HCT116 (cell line): ENCODE results near the gene PANK1. TPM values are rescaled to one million over a fixed set of nuclear protein-coding genes. Genes with fewer than 3 reads are reported as not detected.

Experiments used
- ATAC-seq: fragments of 200-7000 bp; cut with Tn5 transposase; 2 replicates; pipeline ENCODE4 v1.9.1; 2020; ENCODE audit warnings: mild to moderate bottlenecking, moderate library complexity
- BruUV-seq: library from RNA; stranded (reverse); fragments of 400-500 nt; replicated peaks from 2 replicates; lab custom pipeline; 2021; lab: Mats Ljungman, UMichigan
- CTCF ChIA-PET: fragments of 300-600 bp; sonication (Branson Sonifier 250); formaldehyde crosslinking; loops from one replicate; lab custom pipeline; 2021; ENCODE audit warnings: antibody characterized with exemption; lab: Charles Lee
- POLR2A ChIA-PET: fragments of 300-600, 350-600 bp; sonication (Branson Sonifier 250); formaldehyde crosslinking; loops from one replicate; lab custom pipeline; 2021; ENCODE audit warnings: antibody characterized with exemption; lab: Charles Lee
- RAD21 ChIA-PET, 2 experiments: fragments of 300-600 bp; sonication (Branson Sonifier 250); formaldehyde crosslinking; loops; one replicate each; lab custom pipeline; 2023; ENCODE audit warnings: low total read pairs in 2 of 2; ENCODE audit not compliant: uncharacterized antibody in 2 of 2, unreplicated experiment in 2 of 2, low non-redundant PET in 1 of 2; lab: Charles Lee
- DNase-seq: peaks from one replicate; pipeline ENCODE4 v3.0.0-alpha.2; 2010; ENCODE audit warnings: low read depth, low spot score
- H2AFZ ChIP-seq: fragments of 200-600 bp; shearing (Covaris generic), sonication (generic); 2 replicates; pipeline ENCODE4 v1.6.1; 2017; ENCODE audit warnings: low read depth, mixed run types, mixed read lengths, antibody characterized with exemption, low read length; ENCODE audit not compliant: poor library complexity, severe bottlenecking
- H3K27ac ChIP-seq: 2 replicates; pipeline ENCODE4 v1.5.1; 2012; ENCODE audit warnings: low read depth, low read length
- H3K27me3 ChIP-seq: fragments of 200-600 bp; sonication (generic); 2 replicates; pipeline ENCODE4 v1.6.1; 2016; ENCODE audit warnings: mixed run types, low read length, mixed read lengths; ENCODE audit not compliant: insufficient read depth
- H3K36me3 ChIP-seq, 2 experiments: fragments of 200-500 bp in 1 of 2; fragments of 200-600 bp in 1 of 2; sonication (Bioruptor generic) in 1 of 2; sonication (generic) in 1 of 2; 2 replicates each; pipeline versions ENCODE4 v1.5.1 to v1.6.1; 2014 to 2016; ENCODE audit warnings: low read length in 2 of 2, inconsistent platforms in 1 of 2, mixed read lengths in 1 of 2, mixed run types in 1 of 2; ENCODE audit not compliant: insufficient read depth in 2 of 2, control insufficient read depth in 1 of 2
- H3K4me1 ChIP-seq, 2 experiments: fragments of 200-600 bp in 1 of 2; sonication (generic) in 1 of 2; 2 replicates each; pipeline versions ENCODE4 v1.5.1 to v1.6.1; 2012 to 2017; ENCODE audit warnings: low read length in 2 of 2, inconsistent platforms in 1 of 2, mild to moderate bottlenecking in 1 of 2, mixed read lengths in 1 of 2, mixed run types in 1 of 2, moderate library complexity in 1 of 2; ENCODE audit not compliant: insufficient read depth in 2 of 2, control insufficient read depth in 1 of 2
- H3K4me2 ChIP-seq: fragments of 200-600 bp; sonication (generic); 2 replicates; pipeline ENCODE4 v1.6.1; 2017; ENCODE audit warnings: mixed run types, low read length, mixed read lengths
- H3K4me3 ChIP-seq, 2 experiments: fragments of 200-600 bp in 1 of 2; sonication (generic) in 1 of 2; replicated peaks in 1 of 2; 2 replicates each; pipeline ENCODE4 v1.5.1; 2011 to 2016; ENCODE audit warnings: low read length in 2 of 2, control low read depth in 1 of 2, low read depth in 1 of 2, mild to moderate bottlenecking in 1 of 2, mixed read lengths in 1 of 2, mixed run types in 1 of 2
- H3K79me2 ChIP-seq: fragments of 200-600 bp; sonication (generic); 2 replicates; pipeline ENCODE4 v1.6.1; 2017; ENCODE audit warnings: mild to moderate bottlenecking, mixed run types, low read length, moderate library complexity, mixed read lengths; ENCODE audit not compliant: insufficient read depth
- H3K9ac ChIP-seq: fragments of 200-600 bp; sonication (generic); 2 replicates; pipeline ENCODE4 v1.6.1; 2016; ENCODE audit warnings: low read length, mixed read lengths
- H3K9me2 ChIP-seq: fragments of 200-600 bp; sonication (generic), shearing (Covaris generic); 2 replicates; pipeline ENCODE4 v1.6.1; 2017; ENCODE audit warnings: mixed run types, mild to moderate bottlenecking, moderate library complexity; ENCODE audit not compliant: insufficient read depth
- H3K9me3 ChIP-seq, 2 experiments: fragments of 200-500 bp in 1 of 2; fragments of 200-600 bp in 1 of 2; sonication (Bioruptor generic) in 1 of 2; sonication (generic) in 1 of 2; 2 replicates each; pipeline ENCODE4 v1.6.1; 2014 to 2017; ENCODE audit warnings: low read length in 2 of 2, mixed read lengths in 2 of 2, inconsistent platforms in 1 of 2, low read depth in 1 of 2, mild to moderate bottlenecking in 1 of 2, mixed run types in 1 of 2, moderate library complexity in 1 of 2; ENCODE audit not compliant: control insufficient read depth in 1 of 2, insufficient read depth in 1 of 2
- H4K20me1 ChIP-seq: fragments of 200-600 bp; sonication (generic), shearing (Covaris generic); 2 replicates; pipeline ENCODE4 v1.6.1; 2017; ENCODE audit warnings: mixed run types, mild to moderate bottlenecking, moderate library complexity; ENCODE audit not compliant: insufficient read depth
- ATF3 ChIP-seq: IDR thresholded peaks from 2 replicates; pipeline ENCODE4 v1.6.1; 2012
- EGR1 ChIP-seq: IDR thresholded peaks from 2 replicates; pipeline ENCODE4 v1.6.1; 2012; ENCODE audit warnings: low read depth
- ELF1 ChIP-seq: IDR thresholded peaks from 2 replicates; pipeline ENCODE4 v1.6.1; 2012; ENCODE audit warnings: low read depth, borderline replicate concordance
- EZH2 ChIP-seq: fragments of 200-600 bp; sonication (generic); IDR thresholded peaks from 2 replicates; pipeline ENCODE4 v1.6.1; 2017; ENCODE audit warnings: antibody characterized with exemption, mixed run types
- EZH2phosphoT487 ChIP-seq: fragments of 200-600 bp; IDR thresholded peaks from 2 replicates; pipeline ENCODE4 v1.6.1; 2018; ENCODE audit warnings: antibody characterized with exemption, borderline replicate concordance
- FOSL1 ChIP-seq: IDR thresholded peaks from 2 replicates; pipeline ENCODE4 v1.6.1; 2012; ENCODE audit warnings: low read depth
- JUND ChIP-seq: IDR thresholded peaks from 2 replicates; pipeline ENCODE4 v1.6.1; 2012
- POLR2AphosphoS5 ChIP-seq: IDR thresholded peaks from 2 replicates; pipeline ENCODE4 v1.6.1; 2011; ENCODE audit warnings: mild to moderate bottlenecking, low read depth, low read length, moderate library complexity
- SP1 ChIP-seq: IDR thresholded peaks from 2 replicates; pipeline ENCODE4 v1.6.1; 2012; ENCODE audit warnings: low read depth
- SRF ChIP-seq: IDR thresholded peaks from 2 replicates; pipeline ENCODE4 v1.6.1; 2012; ENCODE audit warnings: low read depth
- TCF7L2 ChIP-seq: IDR thresholded peaks from 2 replicates; pipeline ENCODE4 v1.7.0; 2011; ENCODE audit warnings: borderline replicate concordance, inconsistent platforms; ENCODE audit not compliant: insufficient read depth, insufficient read length; ENCODE audit errors: extremely low read depth
- ZBTB33 ChIP-seq: IDR thresholded peaks from 2 replicates; pipeline ENCODE4 v1.6.1; 2011; ENCODE audit warnings: mild to moderate bottlenecking, low read length, moderate library complexity; ENCODE audit not compliant: insufficient replicate concordance; ENCODE audit errors: extremely low read depth
- ZFX ChIP-seq: fragments of 450-650 bp; IDR thresholded peaks from 2 replicates; pipeline ENCODE4 v1.6.1; 2017
- intact Hi-C: fragments of 100-400 bp; cut with micrococcal nuclease; formaldehyde crosslinking; loops from 2 replicates; pipeline ENCODE4 v1.10.0; 2022
- total RNA-seq: library from RNA; stranded (reverse); gene quantifications from one replicate; pipeline ENCODE4 v1.2.1, GENCODE V29; 2021; ENCODE audit not compliant: unreplicated experiment
- TF ChIP-seq, protein P1 (sequence below): IDR thresholded peaks from 2 replicates; pipeline ENCODE4 v1.6.1; 2012
- TF ChIP-seq, protein P2 (sequence below): IDR thresholded peaks from 2 replicates; pipeline ENCODE4 v1.6.1; 2012; ENCODE audit warnings: low read depth
- TF ChIP-seq, protein P3 (sequence below), 3 experiments: fragments of 200-600 bp in 1 of 3; sonication (generic) in 1 of 3; IDR thresholded peaks in 2 of 3; conservative IDR thresholded peaks in 1 of 3; 2 replicates each; pipeline ENCODE4 v1.5.1; 2012 to 2017; ENCODE audit warnings: low read depth in 2 of 3, low read length in 2 of 3, antibody characterized with exemption in 1 of 3, borderline replicate concordance in 1 of 3, control low read depth in 1 of 3, mild to moderate bottlenecking in 1 of 3, mixed read lengths in 1 of 3, mixed run types in 1 of 3, moderate library complexity in 1 of 3; ENCODE audit not compliant: insufficient read depth in 1 of 3

Gene PANK1
- total RNA-seq, 1 experiment from 2014 or later: 6.4 TPM

GRCh38 chr10:89604200-89604599 is 40.8 kb downstream of the PANK1 start:
- no peak for DNase-seq
- no peak overlapping the region for H3K27ac ChIP-seq
- no peak for ATAC-seq
- H4K20me1 ChIP-seq: no peaks in the 10 kb centered on the region
- H3K9ac ChIP-seq: no peak overlapping the region
- BruUV-seq: no TSS peak
- no peaks in the 10 kb centered on the region for H3K36me3 ChIP-seq
- RAD21 ChIA-PET: no interaction called here
- TF ChIP-seq, protein P1, sequence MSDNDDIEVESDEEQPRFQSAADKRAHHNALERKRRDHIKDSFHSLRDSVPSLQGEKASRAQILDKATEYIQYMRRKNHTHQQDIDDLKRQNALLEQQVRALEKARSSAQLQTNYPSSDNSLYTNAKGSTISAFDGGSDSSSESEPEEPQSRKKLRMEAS: no peak
- TF ChIP-seq SRF: no peak
- TF ChIP-seq, protein P2, sequence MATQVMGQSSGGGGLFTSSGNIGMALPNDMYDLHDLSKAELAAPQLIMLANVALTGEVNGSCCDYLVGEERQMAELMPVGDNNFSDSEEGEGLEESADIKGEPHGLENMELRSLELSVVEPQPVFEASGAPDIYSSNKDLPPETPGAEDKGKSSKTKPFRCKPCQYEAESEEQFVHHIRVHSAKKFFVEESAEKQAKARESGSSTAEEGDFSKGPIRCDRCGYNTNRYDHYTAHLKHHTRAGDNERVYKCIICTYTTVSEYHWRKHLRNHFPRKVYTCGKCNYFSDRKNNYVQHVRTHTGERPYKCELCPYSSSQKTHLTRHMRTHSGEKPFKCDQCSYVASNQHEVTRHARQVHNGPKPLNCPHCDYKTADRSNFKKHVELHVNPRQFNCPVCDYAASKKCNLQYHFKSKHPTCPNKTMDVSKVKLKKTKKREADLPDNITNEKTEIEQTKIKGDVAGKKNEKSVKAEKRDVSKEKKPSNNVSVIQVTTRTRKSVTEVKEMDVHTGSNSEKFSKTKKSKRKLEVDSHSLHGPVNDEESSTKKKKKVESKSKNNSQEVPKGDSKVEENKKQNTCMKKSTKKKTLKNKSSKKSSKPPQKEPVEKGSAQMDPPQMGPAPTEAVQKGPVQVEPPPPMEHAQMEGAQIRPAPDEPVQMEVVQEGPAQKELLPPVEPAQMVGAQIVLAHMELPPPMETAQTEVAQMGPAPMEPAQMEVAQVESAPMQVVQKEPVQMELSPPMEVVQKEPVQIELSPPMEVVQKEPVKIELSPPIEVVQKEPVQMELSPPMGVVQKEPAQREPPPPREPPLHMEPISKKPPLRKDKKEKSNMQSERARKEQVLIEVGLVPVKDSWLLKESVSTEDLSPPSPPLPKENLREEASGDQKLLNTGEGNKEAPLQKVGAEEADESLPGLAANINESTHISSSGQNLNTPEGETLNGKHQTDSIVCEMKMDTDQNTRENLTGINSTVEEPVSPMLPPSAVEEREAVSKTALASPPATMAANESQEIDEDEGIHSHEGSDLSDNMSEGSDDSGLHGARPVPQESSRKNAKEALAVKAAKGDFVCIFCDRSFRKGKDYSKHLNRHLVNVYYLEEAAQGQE: no peak
- no peak for TF ChIP-seq EZH2
- no peak for TF ChIP-seq SP1
- TF ChIP-seq, protein P3, sequence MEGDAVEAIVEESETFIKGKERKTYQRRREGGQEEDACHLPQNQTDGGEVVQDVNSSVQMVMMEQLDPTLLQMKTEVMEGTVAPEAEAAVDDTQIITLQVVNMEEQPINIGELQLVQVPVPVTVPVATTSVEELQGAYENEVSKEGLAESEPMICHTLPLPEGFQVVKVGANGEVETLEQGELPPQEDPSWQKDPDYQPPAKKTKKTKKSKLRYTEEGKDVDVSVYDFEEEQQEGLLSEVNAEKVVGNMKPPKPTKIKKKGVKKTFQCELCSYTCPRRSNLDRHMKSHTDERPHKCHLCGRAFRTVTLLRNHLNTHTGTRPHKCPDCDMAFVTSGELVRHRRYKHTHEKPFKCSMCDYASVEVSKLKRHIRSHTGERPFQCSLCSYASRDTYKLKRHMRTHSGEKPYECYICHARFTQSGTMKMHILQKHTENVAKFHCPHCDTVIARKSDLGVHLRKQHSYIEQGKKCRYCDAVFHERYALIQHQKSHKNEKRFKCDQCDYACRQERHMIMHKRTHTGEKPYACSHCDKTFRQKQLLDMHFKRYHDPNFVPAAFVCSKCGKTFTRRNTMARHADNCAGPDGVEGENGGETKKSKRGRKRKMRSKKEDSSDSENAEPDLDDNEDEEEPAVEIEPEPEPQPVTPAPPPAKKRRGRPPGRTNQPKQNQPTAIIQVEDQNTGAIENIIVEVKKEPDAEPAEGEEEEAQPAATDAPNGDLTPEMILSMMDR (IDR thresholded peaks at IDR 0.05 in 2 of 3, conservative IDR thresholded peaks at IDR 0.05 in 1 of 3; ENCODE audit: borderline replicate concordance in 1 of 3, insufficient read depth in 1 of 3, low read depth in 2 of 3, low read length in 2 of 3): no peak
- no peak for TF ChIP-seq TCF7L2
- TF ChIP-seq ELF1: no peak
- TF ChIP-seq ZBTB33: no peak
- no peak for TF ChIP-seq POLR2AphosphoS5
- no peak for TF ChIP-seq EZH2phosphoT487
- TF ChIP-seq ATF3: no peak
- TF ChIP-seq FOSL1: no peak
- TF ChIP-seq JUND: no peak
- no peak for TF ChIP-seq EGR1
- TF ChIP-seq ZFX: no peak
- no peaks in the 10 kb centered on the region for H3K4me1 ChIP-seq
- H3K4me3 ChIP-seq: no peak overlapping the region
- H2AFZ ChIP-seq: no peak overlapping the region
- intact Hi-C loops: no loop called here
- CTCF ChIA-PET: no interaction called here
- no peaks in the 10 kb centered on the region for H3K79me2 ChIP-seq
- H3K9me2 ChIP-seq: no peaks in the 10 kb centered on the region
- no peaks in the 10 kb centered on the region for H3K27me3 ChIP-seq
- no peaks in the 10 kb centered on the region for H3K9me3 ChIP-seq
- no peak overlapping the region for H3K4me2 ChIP-seq
- POLR2A ChIA-PET: no interaction called here
